ENCODE measurements around the gene HBG1.
"Not testable (repeated sequence)": the region's sequence is repeated elsewhere in the genome, so short reads cannot be mapped to it uniquely, and the experiment has no call there.

The HBG1 gene

DNA sequence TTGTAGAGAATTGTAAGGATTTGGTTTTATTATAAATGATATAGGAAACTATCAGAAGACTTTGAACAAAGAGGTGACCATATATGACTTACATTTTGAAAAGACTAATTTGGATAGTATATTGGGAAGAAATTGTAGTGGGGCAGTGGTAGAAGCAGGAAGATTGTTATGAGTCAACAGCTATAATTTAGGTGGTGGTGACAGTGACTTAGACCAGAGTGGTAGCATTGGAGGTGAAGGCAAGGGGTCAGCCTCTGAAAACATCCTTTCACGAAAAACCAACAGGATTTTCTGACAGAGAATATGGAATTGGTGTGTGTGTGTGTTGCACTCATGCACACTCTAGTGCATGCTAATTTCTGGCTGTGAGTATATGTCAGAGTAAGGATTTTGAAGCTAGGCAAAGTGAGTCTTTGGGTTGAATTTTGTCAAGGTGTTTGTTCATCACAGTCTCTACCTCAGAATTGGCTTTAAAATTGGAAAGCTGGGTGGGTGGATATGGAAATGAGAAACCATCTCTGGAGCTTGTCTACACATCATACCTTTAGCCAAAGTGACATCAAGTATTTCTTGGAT lies 28.2 kb upstream of the HBG1 start:
- DNase-seq (ENCODE audit: low read depth in 1 of 2, low spot score in 1 of 2) = no peak

DNA sequence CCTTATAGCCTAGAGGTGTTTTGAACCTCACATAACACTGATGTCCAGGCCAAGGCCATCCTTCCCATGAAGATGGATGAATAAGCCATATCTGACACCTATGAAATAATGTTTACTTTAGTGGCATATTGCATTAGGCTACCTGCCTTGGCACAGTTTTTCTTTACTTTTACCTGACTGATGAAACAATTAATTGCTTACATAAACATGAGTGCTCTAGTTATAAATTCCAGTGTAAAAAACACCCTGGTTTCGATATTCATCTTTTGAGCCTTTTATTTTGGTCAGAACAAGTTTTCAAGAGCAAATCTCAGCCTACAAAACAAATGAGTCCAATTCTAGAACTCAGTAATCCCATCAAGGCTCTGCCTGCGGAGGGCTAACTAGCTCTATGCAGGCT lies 27.0 kb upstream of the HBG1 start:
- no peak for DNase-seq (ENCODE audit: low read depth in 1 of 2, low spot score in 1 of 2)

DNA sequence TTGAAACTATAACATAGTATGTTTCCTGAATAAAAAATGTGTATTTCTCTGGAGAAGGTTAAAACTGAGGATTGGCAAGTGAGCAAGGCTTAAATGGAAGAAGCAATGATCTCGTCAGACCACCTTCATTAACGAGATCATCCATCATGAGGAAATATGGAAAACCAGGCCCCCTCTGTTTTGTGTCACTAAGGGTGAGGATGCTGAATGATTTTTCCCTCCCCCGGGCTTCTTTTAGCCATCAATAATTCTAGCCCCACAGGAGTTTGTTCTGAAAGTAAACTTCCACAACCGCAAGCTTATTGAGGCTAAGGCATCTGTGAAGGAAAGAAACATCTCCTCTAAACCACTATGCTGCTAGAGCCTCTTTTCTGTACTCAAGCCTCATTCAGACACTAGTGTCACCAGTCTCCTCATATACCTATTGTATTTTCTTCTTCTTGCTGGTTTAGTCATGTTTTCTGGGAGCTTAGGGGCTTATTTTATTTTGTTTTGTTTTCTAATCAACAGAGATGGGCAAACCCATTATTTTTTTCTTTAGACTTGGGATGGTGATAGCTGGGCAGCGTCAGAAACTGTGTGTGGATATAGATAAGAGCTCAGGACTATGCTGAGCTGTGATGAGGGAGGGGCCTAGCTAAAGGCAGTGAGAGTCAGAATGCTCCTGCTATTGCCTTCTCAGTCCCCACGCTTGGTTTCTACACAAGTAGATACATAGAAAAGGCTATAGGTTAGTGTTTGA lies 25.9 kb upstream of the HBG1 start:
- DNase-seq (ENCODE audit: low read depth in 1 of 2, low spot score in 1 of 2) = no peak

DNA sequence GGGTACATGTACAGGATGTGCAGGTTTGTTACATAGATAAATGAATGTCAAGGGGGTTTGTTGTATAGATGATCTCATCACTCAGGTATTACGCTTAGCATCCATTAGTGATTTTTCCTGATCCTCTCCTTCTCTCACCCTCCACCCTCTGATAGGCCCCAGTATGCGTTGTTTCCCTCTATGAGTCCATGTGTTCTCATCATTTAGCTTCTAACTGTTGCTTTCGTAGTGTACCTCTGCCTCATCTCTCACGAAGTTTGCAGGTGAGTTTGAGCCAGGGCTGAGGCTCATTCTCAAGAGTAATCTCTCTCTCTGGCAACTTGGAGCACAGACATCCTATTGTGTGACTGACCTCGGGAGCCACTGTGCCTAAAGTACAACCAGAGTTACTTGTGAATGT lies 24.7 kb upstream of the HBG1 start:
- no peak for DNase-seq (ENCODE audit: low read depth in 1 of 2, low spot score in 1 of 2)

DNA sequence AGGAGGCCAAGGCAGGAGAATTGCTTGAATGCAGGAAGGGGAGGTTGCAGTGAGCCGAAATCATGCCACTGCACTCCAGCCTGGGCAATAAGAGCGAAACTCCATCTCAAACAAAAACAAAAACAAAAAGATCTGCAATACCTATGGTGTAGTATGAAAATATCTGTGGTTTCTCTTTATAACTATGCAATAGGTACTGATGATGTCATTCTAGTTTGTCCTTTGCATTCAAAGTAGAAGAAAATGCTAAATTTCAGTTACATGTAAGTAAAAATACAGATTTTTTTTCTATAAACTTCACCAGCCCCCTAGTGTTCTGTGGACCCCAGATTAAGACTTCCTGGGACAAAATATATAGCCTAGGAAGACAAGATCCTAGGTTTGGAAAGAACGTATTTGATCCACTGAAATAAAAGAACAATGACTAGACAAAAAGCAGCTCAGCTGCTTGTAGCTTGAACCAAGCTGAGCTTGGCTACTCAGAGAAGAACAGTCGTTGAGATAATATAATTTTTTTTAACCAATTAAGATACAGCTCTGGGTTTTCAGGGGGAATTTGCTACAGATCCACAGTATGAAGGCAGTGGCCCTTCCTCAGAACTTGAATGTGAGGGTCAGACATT lies 22.8 kb upstream of the HBG1 start:
- DNase-seq (ENCODE audit: low read depth in 1 of 2, low spot score in 1 of 2) = no peak

DNA sequence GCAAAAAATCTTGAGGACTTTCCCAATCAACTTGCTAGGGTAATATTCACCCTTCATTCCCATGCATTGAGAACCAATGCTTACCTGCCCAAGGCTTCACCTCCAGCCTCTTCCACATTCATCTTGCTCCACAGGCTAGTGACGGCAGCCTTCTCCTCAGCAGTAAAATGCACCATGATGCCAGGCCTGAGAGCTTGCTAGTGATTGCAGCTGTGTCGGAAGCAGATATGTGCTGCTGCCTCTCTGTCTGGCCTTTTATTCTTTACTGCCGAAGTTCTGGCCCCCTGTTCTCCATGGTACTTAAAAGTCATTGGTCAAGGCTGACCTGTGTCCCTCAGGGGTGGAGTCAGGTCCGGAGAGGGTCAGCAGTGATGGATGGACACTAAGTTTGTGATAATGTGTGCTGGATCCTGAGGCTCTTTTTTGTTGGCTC lies 20.1 kb upstream of the HBG1 start, which contains the start of gene HBE1:
Gene HBE1, minus strand, starts transcription at position 231 of the 433 bp plus-strand sequence. Its CDS starts 55 bp downstream, at position 176.
- DNase-seq (ENCODE audit: low read depth in 1 of 2, low spot score in 1 of 2) = no peak

DNA sequence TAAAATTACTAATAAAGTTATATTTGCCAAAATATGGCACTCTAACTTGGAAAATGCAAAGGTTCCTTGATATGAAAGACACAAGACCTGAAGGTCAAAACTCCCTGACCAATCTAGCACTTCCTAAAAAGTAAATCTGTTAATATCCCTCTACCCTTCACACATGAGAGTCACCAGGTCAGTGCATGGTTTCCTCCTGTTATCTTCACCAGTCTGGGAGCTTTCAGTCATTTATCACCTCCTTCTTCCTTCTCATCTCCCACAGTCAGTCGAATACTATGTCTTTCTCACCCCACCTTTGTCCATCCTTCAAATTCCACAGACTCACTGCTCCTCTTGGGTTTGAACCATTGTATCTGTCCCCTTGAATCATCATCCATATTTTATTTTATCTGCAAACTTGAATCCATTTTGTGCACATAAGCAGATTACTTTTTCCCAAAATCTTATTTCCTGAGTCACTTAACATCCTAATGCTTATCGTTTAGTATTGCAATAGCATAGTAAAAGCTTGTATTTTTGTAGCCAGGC lies 17.4 kb upstream of the HBG1 start:
- no peak for DNase-seq (ENCODE audit: low read depth in 1 of 2, low spot score in 1 of 2)

DNA sequence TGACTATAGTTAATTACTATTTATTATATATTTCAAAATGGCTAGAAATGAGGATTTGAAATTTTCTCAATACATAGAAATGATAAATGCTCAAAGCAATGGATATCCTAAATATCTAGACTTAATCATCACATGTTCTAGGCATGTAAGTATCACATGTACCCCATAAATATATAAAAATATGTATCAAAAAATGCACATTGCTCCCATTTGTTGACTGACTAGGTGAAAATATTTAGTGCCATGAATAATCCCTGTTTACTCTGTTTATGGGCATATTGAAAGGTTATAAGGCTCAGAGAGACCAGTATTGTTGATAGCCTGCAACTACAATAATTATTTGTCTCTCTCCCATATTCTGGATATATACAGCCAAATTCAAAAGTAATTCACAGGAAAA lies 17.0 kb upstream of the HBG1 start:
- DNase-seq (ENCODE audit: low read depth in 1 of 2, low spot score in 1 of 2) = no peak

DNA sequence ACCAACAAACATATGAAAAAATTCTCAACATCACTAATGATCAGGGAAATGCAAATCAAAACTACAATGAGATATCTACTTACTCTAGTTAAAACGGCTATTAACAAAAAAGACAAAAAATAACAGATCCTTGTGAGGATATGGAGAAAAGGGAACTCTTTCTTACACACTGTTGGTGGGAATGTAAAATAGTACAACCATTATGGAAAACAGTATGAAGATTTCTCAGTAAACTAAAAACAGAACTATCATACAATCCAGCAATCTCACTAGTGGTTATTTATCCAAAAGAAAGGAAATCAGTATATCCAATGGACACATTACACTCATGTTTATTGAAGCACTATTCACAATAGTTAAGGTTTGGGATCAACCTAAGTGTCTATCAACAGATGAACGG lies 16.2 kb upstream of the HBG1 start:
- no peak for DNase-seq (ENCODE audit: low read depth in 1 of 2, low spot score in 1 of 2)

DNA sequence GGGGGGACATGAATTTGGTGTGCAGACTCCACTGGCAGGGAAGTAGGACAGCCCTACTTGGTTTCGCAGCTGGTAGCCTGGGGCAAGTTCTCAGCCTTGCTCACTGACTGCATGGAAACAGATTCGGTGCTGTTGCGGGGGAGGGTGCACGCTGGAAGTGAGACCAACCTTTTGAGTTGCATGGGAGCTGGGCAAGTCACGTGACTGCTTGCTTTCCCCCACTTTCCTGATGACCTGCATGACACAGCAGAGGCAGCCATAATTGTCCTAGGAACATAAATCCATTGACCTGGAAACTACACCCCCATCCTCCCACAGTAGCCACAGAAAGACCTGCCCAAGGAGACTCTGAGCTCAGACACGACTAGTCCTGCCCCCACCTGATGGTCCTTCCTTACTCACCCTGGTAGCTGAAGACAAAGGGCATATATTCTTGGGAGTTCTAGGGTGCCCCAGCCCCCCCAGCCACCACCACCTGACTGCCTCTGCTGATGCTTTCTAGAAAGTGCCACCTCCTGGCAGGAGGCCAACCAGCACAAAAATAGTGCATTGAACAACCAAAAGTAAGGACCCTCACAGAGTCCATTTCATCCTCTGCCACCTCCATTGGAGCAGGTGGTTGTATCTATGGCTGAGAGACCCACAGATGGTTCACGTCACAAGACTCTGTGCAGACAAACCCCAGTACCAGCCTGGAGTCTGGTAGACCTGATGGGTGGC lies 9.0 kb upstream of the HBG1 start:
- DNase-seq (ENCODE audit: low read depth in 1 of 2, low spot score in 1 of 2) = no peak

DNA sequence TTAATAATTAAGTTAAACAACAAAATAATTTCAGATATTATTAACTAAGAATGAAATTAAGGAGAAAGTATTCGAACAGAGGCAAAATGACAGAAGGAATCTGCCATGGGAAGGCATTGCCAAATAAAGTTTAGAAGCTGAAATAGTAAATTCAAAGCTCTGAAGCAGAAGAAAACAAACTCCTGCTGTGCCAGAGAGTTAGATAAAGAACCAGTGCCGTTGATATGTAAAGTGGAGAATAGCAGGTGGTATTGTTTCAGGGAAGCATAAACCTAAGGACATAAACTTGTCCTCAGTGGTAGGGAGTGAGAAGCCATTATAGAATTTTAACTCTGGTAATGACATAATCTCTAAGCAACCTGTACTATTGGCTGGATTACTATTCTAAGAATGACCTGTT lies 7.6 kb upstream of the HBG1 start:
- no peak for DNase-seq (ENCODE audit: low read depth in 1 of 2, low spot score in 1 of 2)

DNA sequence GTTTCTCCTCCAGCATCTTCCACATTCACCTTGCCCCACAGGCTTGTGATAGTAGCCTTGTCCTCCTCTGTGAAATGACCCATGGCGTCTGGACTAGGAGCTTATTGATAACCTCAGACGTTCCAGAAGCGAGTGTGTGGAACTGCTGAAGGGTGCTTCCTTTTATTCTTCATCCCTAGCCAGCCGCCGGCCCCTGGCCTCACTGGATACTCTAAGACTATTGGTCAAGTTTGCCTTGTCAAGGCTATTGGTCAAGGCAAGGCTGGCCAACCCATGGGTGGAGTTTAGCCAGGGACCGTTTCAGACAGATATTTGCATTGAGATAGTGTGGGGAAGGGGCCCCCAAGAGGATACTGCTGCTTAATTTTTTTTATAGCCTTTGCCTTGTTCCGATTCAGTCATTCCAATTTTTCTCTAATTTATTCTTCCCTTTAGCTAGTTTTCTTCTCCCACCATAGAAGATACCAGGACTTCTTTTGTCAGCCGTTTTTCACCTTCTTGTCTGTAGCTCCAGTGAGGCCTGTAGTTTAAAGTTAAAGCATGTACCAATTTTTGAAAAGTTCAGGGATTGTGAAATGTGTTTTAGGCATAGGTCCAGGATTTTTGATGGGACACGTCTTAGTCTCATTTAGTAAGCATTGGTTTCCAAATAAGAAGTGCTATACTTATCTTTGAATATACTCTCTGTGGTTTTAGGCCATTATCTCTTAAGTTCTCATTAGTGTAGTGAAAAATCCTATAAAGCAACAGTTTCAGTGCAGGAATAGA lies 5.2 kb upstream of the HBG1 start, which contains the start of gene HBG2:
Gene HBG2, minus strand, starts transcription at position 136 of the 768 bp plus-strand sequence. Its CDS starts 53 bp downstream, at position 83.
- not testable (repeated sequence) for DNase-seq (ENCODE audit: low read depth in 1 of 2, low spot score in 1 of 2)

DNA sequence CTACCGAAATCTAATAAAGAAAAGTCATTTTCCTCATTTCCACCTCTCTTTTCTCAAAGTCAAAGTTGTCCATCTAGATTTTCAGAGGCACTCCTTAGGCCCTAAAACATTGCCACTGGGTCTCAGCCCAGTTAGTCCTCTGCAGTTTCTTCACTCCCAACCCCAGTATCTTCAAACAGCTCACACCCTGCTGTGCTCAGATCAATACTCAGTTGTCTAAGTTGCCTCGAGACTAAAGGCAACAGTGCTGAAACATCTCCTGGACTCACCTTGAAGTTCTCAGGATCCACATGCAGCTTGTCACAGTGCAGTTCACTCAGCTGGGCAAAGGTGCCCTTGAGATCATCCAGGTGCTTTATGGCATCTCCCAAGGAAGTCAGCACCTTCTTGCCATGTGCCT lies 4.4 kb upstream of the HBG1 start:
- not testable (repeated sequence) for DNase-seq (ENCODE audit: low read depth in 1 of 2, low spot score in 1 of 2)

DNA sequence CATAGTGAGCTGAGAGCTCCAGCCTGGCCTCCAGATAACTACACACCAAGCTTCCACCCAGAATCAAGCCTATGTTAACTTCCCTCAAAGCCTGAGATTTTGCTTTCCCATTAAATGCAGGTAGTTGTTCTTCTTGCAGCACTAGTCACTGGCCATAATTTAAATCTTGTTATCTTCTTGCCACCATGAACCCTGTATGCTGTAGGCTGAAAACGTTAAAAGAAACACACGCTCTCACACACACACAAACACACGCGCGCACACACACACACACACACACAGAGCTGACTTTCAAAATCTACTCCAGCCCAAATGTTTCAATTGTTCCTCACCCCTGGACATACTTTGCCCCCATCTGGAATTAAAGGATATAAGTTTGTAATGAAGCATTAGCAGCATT lies 3.8 kb upstream of the HBG1 start:
- DNase-seq (ENCODE audit: low read depth in 1 of 2, low spot score in 1 of 2) = not testable (repeated sequence)

DNA sequence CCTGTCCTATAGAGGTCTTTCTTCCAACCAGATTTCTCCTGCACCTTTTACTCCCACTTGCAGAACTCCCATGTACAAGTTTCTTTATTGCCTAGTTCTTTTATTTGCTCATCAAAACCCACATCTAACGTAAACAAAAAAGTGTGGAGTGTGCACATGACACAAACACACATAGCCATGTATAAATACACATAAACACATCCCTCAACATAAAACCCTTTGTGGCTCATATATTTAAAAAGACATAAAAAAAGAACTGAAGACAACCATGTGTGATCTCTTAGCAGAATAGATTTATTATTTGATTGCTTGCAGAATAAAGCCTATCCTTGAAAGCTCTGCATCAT lies 3.2 kb upstream of the HBG1 start:
- DNase-seq (ENCODE audit: low read depth in 1 of 2, low spot score in 1 of 2) = no peak

DNA sequence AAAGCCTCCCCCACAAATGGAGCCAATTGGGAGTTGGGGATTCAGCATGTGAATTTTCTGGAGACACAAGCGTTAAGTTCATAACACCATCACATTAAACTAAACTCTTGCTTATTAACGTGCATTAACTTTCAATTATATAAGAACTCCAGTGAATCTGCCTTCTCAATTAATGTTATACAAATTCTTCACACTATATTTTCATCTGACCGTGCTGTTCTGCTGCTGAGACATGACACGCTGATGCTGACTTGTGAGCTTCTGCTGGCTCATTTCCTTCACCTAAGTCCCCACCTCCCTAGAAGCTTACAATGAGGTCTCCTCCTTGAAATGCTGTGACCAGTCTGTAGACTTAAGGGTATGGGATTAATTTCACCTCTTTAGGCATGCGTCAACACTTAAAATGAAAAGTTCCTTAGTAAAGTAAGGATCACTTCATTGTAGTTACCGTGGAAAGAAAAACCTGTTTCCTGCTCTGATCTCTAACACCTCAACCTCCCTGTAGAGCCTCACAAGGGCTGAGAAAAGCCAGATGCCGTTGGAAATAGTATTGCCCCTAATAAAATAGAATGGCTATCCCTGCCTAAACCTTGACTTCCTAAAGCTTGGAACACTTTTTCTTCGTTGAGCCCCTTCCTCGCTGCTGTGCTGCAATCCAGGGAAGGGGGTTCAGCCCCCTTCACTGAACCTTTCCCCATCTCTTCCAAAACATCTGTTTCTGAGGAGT lies 2.7 kb upstream of the HBG1 start:
- DNase-seq (ENCODE audit: low read depth in 1 of 2, low spot score in 1 of 2) = no peak

DNA sequence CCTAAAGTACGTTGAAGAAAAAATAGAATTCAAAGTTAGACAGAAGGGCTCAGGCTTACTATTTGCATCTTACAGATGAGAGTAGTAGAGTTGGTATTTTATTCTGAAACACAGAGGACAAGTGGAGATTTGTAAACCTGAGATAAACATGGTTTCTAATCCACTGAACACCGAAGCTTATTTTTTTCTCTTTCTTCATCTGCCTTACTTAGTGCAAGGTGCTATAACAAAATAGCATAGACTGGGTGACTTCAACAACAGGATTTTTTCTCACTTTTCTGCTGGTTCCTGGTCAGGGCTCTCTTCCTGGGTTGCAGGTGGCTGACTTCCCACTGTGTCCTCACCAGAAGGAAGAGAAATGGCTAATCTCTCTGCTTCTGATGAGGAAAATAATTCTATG lies 2.1 kb upstream of the HBG1 start:
- DNase-seq (ENCODE audit: low read depth in 1 of 2, low spot score in 1 of 2) = no peak

DNA sequence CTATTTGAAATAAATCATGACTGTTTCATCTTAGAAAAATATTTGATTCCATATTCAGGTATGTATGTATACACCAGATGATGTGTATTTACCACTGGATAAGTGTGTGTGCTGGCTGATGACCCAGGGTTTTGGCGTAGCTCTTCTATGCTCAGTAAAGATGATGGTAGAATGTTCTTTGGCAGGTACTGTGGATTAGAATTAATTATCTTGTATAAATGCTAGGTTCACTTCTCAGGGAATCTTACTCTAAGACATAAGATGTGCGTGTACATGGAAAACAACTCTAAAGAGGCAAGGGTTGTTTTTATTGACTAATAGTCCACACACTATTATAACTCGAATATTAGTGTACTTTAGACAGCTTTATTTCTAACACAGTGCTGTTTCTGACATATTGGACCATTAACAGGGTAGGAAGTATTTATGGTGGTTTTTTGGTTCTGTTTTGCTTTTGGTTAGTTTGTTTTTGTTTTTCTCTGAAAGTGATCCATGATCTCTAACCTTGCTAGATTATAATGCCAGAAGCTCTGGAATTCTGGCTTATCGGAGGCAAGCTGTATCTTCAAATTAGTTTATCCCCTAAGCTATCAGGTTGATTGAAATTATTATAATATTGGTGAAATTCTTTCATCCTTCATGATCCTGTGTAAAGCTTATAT lies 1.0 kb upstream of the HBG1 start:
- DNase-seq (ENCODE audit: low read depth in 1 of 2, low spot score in 1 of 2) = no peak

DNA sequence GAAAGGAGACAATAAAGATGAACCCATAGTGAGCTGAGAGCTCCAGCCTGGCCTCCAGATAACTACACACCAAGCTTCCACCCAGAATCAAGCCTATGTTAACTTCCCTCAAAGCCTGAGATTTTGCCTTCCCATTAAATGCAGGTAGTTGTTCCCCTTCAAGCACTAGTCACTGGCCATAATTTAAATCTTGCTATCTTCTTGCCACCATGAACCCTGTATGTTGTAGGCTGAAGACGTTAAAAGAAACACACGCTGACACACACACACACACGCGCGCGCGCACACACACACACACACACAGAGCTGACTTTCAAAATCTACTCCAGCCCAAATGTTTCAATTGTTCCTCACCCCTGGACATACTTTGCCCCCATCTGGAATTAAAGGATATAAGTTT lies 1.2 kb downstream of the HBG1 start:
- not testable (repeated sequence) for DNase-seq (ENCODE audit: low read depth in 1 of 2, low spot score in 1 of 2)
